OCI-LY7 (cell line): ENCODE measurements around the gene CYTH3.

Experiments
- CTCF ChIP-seq: fragments of 200-600 bp; sonication (generic); conservative IDR thresholded peaks from 2 replicates; pipeline ENCODE4 v1.5.1; 2014; ENCODE audit warnings: mild to moderate bottlenecking, antibody characterized with exemption, low read length, moderate library complexity, mixed read lengths
- EZH2phosphoT487 ChIP-seq: fragments of 200-600 bp; sonication (generic); IDR thresholded peaks from 2 replicates; pipeline ENCODE4 v1.6.1; 2018; ENCODE audit warnings: low read depth, borderline replicate concordance, mild to moderate bottlenecking, mixed run types, antibody characterized with exemption, low read length, moderate library complexity, mixed read lengths

- TF ChIP-seq CTCF = no peak
- TF ChIP-seq EZH2phosphoT487 = no peak
Observed at GRCh38 chr7:6171532-6172223, 100.7 kb downstream of the CYTH3 start.
